Measurements from ENCODE around the gene FOXO4.
A peak's percentile ranks its signal among the peaks of the same experiment; 100 is the strongest.

FOXO4 gene

DNA sequence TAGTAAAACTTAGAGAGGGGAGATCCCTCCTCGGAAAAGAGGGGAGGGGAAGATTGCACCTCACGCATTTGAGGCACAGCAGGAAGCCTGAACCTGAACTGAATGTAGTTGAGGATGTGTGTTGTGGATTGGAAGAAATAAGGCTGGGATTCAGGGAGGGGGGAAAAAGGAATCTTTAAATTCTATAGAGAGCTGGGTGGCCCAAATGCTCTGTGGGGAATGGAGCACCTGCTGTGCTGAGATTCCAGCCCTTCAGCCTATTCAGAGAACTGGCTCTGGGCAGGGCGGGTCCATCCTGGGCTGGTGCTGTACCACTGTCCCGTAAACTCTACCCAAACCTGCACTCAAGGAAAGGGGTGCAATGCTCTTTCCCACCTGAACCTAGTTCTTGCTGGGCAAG lies 4.1 kb downstream of the FOXO4 start:
- DNase-seq (ENCODE audit: low read depth): no peak

DNA sequence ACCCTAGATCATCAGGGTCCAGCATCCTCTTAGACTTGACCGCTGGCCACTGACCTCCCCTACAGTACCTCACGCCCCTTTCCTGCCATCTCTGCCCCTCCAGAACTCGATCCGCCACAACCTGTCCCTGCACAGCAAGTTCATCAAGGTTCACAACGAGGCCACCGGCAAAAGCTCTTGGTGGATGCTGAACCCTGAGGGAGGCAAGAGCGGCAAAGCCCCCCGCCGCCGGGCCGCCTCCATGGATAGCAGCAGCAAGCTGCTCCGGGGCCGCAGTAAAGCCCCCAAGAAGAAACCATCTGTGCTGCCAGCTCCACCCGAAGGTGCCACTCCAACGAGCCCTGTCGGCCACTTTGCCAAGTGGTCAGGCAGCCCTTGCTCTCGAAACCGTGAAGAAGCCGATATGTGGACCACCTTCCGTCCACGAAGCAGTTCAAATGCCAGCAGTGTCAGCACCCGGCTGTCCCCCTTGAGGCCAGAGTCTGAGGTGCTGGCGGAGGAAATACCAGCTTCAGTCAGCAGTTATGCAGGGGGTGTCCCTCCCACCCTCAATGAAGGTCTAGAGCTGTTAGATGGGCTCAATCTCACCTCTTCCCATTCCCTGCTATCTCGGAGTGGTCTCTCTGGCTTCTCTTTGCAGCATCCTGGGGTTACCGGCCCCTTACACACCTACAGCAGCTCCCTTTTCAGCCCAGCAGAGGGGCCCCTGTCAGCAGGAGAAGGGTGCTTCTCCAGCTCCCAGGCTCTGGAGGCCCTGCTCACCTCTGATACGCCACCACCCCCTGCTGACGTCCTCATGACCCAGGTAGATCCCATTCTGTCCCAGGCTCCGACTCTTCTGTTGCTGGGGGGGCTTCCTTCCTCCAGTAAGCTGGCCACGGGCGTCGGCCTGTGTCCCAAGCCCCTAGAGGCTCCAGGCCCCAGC lies 5.2 kb downstream of the FOXO4 start:
- DNase-seq (ENCODE audit: low read depth): no peak

DNA sequence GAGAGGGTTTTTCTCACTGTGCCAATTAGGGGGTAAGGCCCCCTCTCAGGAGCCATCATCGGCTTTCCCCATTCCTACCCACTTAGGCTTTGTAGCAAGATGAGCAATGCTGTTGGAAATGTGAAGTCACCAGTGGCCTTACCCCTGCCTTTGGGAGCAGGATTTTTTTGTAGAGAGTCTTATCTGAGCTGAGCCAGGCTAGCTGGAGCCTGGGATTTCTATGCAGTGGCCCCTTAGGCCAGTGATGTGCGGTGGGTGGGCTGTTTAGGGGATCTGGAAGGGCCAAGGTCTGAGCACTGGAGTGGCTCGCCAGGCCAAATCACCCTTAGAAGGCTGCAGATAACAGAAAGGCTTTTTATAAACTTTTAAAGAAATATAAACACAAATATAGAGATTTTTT lies 6.6 kb downstream of the FOXO4 start:
- no peak for DNase-seq (ENCODE audit: low read depth)

DNA sequence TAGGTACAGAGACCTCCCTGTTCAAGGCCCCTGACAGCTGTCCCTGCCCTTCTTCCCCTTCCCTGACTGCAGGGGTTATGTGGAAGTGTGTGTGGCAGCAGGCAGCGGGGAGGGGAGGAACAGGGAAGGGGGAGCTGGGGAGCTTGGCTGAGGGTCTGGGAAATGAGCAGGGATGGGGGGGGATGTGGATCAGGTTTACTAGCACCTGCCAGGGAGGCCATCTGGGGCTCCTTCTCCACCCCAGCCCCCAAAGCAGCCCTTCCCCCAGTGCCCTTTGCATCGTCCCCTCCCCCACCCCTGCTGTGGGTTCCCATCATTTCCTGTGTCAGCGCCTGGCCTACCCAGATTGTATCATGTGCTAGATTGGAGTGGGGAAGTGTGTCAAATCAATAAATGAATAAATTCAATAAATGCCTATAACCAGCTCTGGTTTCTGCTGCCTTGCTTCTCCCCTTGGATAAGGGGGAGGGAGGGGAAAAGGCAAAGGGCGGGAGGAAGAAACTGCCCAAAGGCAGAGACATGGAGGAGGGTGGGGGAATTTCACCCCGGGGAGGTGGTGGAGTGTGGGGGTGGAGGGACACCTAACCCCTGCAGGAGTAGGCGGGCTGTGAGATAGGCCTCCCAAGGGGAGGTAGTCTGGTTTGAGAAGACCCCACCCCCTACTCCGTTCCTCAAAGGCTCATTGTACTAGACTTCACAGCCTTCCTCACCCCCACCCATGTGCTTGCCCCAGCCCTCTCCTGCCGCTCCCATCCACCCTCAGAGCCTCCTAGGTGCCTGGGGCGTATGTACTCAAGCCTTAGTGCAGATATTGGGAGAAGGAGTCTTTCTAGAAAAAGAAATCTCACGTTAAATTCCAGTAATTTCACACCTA lies 7.7 kb downstream of the FOXO4 start:
- peak; percentile 10 for DNase-seq (ENCODE audit: low read depth)

DNA sequence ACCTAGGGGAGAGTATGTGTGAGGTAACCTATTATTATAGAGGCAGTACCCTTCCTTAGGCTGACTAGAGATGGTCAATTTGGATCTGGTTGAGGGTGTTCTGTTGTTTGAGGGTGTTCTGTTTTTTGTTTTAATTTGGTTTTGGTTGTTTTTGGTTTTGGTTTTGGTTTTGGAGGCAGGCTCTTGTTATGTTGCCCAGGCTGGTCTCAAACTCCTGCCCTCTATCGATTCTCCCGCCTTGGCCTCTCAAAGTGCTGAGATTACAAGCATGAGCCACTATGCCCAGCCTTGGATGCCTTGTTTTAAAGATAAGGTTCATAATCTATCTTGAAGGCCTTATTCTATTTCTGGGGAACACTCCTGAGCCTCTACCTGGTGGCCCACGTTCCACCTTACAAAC lies 10.0 kb downstream of the FOXO4 start:
- DNase-seq (ENCODE audit: low read depth): no peak

DNA sequence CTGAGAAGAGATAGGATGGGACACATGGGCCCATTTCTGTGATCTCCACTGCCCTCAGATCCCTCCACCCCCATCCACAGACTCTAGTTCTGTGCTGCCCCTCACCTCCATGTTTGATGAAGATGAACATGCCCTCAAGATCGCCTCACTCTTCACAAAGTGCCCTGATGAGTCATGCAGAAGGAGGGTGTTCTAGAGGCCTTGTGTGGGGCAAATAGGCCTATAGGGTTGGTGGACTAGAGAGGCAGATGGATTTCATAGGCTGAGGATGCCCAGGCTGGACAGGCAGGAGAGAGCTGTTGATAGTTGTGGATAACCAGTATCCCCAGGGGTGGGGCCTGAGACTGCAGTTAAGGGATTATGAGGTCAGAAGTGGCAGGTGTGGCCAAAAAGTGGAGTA lies 10.8 kb downstream of the FOXO4 start, which contains the start of gene CXorf65:
CXorf65 (minus strand) TSS at position 314 of the 400 bp plus-strand sequence; CDS start at position 130, 184 bp downstream.
- no peak for DNase-seq (ENCODE audit: low read depth)

DNA sequence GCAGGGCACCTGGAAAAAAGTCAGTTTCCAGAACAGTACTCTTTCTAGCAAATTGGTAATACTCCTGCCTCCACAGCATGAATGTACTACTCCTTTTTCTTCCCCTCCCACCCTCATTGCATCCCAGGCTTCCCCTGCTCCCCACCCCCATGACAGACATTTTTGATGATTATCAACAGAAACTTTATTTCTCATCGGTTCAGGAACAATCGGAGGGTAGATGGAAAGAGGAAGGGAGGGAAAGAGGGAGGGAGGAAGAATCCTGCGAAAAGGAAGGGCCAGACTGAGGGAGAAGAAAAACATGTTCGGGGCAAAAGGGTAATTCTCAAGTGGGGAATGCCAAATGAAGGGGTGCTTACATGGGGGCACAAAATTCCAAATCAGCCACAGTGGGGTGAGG lies 11.6 kb downstream of the FOXO4 start:
- no peak for DNase-seq (ENCODE audit: low read depth)

DNA sequence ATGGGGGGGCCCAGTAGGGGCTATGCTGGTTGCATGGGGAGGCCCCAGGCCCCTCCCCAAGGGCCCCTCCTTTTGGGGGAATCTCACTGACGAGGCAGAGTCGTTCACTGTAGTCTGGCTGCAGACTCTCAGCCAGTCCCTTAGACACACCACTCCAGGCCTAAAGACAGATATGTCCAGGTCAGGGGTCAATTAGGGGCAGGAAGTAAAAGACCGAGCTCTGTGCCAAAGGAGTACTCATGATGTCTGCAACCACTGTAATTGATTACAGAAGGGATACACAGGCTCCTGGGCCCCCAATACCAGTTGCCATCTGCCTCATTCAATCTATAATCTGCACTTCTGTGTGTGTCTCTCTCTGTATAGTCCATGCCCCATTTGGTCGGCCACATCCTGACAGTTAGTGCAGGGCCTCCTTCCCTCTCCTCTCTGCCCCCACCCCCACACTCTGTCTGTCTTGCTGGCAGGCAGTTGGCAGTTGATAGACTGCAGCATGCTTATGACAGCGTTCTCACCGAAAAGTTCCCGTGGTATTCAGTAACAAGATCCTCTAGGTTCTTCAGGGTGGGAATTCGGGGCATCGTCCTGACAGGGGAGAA lies 12.2 kb downstream of the FOXO4 start:
- no peak for DNase-seq (ENCODE audit: low read depth)

DNA sequence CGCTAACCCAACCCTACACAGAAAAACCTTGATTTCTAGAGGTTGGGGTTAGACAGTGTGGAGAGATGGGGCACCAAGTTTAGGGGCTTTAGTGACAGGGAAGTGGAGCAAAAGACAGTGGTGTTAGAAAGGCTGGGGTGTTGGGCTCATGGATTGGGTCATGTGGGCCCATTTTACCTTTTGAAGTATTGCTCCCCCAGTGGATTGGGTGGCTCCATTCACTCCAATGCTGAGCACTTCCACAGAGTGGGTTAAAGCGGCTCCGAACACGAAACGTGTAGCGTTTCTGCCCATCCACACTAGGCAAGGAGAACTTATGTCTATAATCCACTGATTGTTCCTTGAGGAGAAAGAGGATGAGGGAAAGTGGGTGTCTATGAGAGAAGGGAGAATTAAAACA lies 13.4 kb downstream of the FOXO4 start:
- no peak for DNase-seq (ENCODE audit: low read depth)

DNA sequence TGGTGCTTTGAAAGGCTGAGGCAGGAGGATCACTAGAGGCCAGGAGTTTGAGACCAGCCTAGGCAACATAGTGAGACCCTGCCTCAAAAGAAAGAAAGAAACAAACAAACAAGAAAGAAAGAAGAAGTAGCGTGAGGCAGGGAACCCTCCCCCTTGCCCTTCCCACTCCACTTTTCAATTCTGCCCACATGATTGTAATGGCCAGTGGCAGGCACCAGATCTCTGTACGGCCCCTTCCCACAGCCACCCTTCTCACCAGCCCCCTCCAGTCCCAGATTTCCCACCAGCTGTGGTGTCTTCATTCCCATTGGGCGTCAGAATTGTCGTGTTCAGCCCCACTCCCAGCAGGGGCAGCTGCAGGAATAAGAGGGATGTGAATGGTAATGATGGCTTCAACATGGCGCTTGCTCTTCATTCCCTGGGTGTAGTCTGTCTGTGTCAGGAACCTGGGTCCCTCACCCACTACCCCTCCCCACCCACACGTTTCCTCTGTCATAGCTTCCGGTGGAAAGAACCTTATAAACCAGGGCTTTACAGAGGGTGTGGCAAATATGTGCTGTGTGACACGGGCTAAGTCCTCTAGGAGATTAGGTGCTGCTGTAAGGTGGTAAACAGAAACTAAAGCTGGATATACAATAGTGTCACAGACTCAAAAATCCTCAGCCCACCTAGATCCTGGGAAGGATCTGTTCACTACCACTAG lies 15.6 kb downstream of the FOXO4 start, which contains the start of gene IL2RG:
IL2RG (minus strand) TSS at position 437 of the 703 bp plus-strand sequence; CDS start at position 399, 38 bp downstream.
- DNase-seq (ENCODE audit: low read depth): no peak

DNA sequence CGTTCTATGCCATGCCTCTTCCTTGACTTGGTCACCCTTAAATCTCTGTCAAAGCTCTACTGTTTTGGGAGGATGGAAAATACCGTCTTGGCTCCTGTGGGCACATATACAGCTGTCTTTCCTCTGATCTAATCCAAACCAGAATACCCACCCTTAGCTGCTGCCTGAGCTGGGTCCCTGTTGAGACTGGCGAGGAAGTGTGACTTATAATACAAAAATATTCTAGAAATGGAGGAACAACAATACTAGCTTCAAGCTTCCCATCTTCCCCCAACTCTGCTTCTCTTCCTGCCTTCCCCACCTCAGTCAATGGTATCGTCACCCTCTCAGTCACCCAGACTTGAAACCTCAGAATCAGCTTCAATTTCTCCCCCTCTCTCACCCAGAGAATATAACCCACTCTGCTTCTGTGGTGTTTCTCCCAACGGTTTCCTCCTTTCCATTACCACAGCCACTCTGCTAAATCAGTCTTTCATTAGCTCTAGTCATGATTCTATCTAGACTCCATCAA lies 16.3 kb downstream of the FOXO4 start:
- no peak for DNase-seq (ENCODE audit: low read depth)

DNA sequence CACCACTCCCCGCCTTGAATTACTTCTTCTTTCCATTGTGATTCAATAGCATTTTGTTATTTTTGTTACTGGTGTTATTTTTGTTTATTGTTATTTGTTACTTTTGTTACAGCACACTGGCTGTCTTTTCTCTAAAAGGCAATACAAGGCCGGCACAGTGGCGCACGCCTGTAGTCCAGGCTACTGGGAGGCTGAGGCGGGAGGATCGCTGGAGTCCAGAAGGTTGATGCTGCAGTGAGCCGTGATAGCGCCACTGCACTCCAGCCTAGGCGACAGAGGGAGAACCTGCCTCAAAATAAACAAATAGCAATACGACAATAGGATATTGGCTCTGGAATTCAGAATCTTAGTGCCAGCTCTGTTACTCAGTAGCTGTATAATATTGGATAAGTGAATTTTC lies 21.7 kb downstream of the FOXO4 start:
- no peak for DNase-seq (ENCODE audit: low read depth)

DNA sequence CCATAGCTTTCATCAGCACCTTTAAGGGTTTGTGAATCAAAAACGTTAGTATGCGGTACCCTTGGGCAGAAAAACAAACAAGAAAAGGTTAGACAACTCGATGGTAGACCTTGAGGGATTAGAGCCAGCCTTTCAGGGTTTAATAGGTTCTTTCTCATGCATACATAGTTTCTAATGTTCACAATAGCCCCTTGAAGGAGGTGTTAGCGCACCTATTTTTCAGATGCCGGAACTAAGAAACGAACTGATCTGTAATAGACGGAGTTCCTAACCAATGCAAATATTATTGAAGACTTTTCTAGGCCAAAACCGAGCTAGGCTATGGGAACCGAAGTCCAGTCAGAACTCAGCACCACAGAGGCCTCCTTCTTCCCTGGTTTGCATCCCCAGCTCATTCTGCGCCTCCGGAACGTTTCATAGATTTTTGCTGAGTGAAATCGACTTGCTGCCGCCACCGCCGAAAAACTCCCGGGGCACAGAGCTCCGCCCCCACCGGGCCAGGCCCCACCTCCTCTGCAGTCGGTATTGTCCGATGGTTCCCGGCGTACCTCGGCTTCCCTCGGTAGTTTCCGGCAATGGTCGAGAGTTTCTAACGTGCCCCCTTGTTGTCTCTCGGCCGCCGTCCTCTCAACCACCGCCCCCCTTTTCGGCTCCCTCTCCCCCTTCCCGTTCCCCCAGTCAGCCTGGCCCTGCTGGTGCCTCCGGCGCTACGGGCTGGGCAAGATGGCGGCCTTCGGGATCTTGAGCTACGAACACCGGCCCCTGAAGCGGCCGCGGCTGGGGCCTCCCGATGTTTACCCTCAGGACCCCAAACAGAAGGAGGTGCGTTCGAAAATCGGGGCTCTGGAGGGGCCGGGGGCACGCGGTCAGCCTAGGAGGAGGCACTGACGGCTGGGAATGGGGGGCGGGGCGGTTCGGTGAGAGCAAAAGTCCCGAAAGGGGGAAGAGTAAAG lies 22.7 kb downstream of the FOXO4 start, which contains the start of gene MED12:
MED12 (plus strand) TSS at position 565 of the 953 bp plus-strand sequence; CDS start at position 724, 159 bp downstream.
- peak; percentile 85 for DNase-seq (ENCODE audit: low read depth)

DNA sequence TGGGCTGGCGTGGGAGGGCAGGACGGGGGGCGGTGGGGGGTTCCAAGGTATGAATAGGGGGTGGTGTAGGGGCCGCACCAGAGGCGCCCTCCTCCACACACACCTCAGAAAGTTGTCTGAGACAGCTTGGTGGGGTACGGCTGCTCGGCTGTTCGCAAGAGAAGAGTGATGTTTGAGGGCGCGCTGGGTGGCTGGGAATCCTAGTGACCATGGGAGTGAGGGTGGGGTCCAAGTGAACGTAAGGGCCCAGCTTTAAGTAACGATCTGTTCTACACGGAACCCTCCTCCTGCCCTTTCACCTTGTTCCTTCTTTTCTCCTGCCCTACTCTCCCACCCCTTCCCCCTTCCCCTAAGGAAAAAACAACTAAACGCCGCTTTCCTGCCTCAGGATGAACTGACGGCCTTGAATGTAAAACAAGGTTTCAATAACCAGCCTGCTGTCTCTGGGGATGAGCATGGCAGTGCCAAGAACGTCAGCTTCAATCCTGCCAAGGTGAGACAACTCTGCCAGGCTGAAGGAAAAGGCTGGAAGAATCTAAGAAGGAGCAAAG lies 23.4 kb downstream of the FOXO4 start:
- no peak for DNase-seq (ENCODE audit: low read depth)

DNA sequence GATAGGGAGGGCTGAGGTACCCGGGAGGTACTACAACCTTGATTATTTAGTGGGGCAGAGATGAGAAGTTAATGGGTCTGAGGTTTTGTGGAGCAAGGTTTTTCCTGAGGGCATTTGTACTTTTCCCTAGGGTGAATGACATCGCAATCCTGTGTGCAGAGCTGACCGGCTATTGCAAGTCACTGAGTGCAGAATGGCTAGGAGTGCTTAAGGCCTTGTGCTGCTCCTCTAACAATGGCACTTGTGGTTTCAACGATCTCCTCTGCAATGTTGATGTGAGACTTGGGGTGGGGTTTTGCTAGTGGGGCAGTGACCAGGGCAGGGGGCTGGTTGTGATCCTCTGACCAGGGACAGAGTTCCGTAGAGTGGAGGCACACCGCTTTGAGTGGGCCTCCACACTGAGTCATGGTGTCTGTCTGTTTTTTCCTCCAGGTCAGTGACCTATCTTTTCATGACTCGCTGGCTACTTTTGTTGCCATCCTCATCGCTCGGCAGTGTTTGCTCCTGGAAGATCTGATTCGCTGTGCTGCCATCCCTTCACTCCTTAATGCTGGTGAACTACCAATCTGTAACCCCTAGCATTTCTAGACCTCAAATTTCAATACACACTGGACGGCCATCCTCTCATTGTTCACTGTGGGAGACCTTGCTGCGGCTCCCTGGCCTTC lies 32.6 kb downstream of the FOXO4 start:
- DNase-seq (ENCODE audit: low read depth): peak; percentile 64

DNA sequence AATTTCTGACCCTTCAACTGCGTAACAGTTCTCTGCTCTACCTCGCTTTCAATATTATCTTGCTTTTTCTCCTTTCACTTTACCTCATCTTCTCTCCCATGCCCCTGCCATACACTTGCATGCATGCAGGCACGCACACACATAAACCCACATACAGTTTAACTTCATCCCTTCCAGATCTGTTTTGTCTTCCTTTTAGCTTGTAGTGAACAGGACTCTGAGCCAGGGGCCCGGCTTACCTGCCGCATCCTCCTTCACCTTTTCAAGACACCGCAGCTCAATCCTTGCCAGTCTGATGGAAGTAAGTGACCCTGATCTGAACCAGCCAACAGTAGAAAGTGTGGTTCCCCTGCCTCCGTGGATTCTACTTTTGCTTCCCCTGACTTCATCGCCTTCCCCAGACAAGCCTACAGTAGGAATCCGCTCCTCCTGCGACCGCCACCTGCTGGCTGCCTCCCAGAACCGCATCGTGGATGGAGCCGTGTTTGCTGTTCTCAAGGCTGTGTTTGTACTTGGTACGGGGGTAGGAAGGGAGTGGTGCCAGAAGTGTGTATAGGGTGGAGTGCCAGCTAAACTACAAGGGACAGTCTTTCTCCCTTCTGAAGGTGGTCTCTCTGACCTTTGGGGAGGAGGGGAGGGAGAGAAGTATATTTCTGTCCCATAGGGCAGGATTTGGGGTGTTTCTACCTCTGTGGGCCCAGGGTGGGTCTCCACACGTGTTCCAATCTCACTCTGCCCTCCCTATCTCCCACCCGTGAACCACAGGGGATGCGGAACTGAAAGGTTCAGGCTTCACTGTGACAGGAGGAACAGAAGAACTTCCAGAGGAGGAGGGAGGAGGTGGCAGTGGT lies 33.5 kb downstream of the FOXO4 start:
- peak; percentile 65 for DNase-seq (ENCODE audit: low read depth)

DNA sequence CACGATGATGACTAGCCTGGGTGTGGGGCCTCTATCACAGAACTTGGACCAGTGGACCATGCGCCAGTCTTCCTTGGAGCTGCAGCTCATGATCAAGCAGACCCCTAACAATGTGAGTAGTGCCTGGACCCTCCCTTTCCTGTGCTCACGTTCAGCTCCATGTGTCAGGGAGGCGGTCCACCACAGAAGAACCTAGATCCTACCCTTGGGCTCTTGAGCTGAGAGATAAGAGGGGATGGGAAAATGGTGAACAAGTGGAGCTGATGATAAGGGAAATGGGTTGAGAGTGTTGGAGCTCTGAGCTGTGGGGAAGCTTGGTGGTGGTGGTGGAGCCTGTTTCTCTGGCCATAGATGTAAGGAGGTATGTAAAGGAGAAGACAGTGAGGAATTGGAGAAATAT lies 35.9 kb downstream of the FOXO4 start:
- DNase-seq (ENCODE audit: low read depth): no peak

DNA sequence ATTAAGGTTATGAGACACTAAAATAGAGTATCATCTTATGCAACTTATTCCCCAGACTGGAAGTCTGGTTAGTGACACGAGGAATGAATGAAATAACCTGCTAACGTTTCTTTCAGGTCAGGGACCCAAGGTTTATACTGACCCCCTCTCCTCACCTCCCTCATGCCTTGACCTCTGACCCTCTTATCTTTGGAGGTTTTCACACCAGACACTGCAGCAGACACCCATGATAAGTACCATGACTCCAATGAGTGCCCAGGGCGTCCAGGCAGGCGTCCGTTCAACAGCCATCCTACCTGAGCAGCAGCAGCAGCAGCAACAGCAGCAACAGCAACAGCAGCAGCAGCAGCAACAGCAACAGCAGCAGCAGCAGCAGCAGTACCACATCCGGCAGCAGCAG lies 44.8 kb downstream of the FOXO4 start:
- DNase-seq (ENCODE audit: low read depth): no peak
